Kidney epithelial cell (primary cell): ENCODE measurements around the gene PCID2. TPM values are rescaled to one million over a fixed set of nuclear protein-coding genes. Genes with fewer than 3 reads are reported as not detected.

ENCODE experiments used
- DNase-seq: peaks from one replicate; pipeline ENCODE4 v3.0.0-alpha.2; 2010; ENCODE audit warnings: low read depth
- H3K27me3 ChIP-seq: 2 replicates; pipeline ENCODE4 v1.6.0; 2011; ENCODE audit warnings: low read length; ENCODE audit not compliant: control insufficient read depth, insufficient read depth
- H3K36me3 ChIP-seq: 2 replicates; pipeline ENCODE4 v1.5.1; 2011; ENCODE audit warnings: low read length; ENCODE audit not compliant: control insufficient read depth, insufficient read depth
- H3K4me3 ChIP-seq: 2 replicates; pipeline ENCODE4 v1.5.1; 2011; ENCODE audit warnings: low read depth, mild to moderate bottlenecking, control low read depth, low read length
- total RNA-seq: library from RNA; depleted of rRNA; stranded (reverse); fragments of >200 nt; gene quantifications from 2 replicates; pipeline ENCODE4 v1.2.3, GENCODE V29; 2015
- TF ChIP-seq, protein P1 (sequence below): IDR thresholded peaks from 2 replicates; pipeline ENCODE4 v1.5.1; 2011; ENCODE audit warnings: mild to moderate bottlenecking, moderate library complexity, low read length, control low read depth, inconsistent platforms; ENCODE audit not compliant: insufficient read depth, poor library complexity, severe bottlenecking

PCID2 gene
- total RNA-seq, 1 donor from 2014 or later, result 36.9 TPM

DNA sequence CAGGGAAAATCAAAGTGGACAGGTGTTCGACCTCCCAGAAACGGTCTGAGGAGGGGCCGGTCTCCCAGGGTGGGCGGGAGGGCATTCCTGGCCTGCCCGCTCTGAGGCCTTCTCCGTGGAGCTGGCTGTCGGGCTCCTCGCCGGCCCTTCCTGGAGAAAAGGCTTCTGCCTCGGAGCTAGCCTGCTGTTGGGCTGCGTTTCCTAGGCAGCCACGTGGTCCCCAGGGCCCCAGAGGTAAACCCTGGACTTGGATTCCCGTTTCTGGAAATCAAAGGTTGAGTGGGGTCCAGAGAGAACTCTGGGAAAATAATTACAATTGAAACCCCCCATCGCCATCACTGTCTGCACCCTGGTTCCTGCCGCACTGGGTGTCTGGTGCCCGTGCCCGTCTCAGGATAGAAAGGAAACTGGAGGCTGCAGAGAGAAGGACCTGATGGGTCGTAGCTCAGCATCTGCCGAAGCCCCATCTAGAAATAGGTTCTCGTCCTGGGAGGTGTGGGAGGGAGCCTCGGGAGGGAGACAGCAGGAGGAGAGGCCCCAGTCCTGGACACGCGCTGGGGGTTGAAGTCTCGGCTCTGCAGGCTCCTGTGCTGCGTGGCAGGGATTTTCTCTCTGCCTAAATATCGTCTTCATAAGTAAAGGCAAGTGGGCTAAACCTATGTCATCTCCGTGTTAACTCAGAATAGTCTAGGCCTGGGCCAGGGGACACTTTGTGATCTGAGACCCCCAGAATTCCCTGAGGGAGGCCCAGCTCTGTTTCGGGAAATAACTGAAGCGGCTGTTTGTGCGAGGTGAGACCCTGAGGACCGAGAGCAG, 57.7 kb downstream of the PCID2 start:
- DNase-seq, result no peak
- H3K4me3 ChIP-seq, result no peak overlapping the region
- TF ChIP-seq, protein P1, sequence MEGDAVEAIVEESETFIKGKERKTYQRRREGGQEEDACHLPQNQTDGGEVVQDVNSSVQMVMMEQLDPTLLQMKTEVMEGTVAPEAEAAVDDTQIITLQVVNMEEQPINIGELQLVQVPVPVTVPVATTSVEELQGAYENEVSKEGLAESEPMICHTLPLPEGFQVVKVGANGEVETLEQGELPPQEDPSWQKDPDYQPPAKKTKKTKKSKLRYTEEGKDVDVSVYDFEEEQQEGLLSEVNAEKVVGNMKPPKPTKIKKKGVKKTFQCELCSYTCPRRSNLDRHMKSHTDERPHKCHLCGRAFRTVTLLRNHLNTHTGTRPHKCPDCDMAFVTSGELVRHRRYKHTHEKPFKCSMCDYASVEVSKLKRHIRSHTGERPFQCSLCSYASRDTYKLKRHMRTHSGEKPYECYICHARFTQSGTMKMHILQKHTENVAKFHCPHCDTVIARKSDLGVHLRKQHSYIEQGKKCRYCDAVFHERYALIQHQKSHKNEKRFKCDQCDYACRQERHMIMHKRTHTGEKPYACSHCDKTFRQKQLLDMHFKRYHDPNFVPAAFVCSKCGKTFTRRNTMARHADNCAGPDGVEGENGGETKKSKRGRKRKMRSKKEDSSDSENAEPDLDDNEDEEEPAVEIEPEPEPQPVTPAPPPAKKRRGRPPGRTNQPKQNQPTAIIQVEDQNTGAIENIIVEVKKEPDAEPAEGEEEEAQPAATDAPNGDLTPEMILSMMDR, result no peak
- no peaks in the 10 kb centered on the region for H3K36me3 ChIP-seq
- H3K27me3 ChIP-seq, result peaks cover 22% of the 10 kb centered on the region

DNA sequence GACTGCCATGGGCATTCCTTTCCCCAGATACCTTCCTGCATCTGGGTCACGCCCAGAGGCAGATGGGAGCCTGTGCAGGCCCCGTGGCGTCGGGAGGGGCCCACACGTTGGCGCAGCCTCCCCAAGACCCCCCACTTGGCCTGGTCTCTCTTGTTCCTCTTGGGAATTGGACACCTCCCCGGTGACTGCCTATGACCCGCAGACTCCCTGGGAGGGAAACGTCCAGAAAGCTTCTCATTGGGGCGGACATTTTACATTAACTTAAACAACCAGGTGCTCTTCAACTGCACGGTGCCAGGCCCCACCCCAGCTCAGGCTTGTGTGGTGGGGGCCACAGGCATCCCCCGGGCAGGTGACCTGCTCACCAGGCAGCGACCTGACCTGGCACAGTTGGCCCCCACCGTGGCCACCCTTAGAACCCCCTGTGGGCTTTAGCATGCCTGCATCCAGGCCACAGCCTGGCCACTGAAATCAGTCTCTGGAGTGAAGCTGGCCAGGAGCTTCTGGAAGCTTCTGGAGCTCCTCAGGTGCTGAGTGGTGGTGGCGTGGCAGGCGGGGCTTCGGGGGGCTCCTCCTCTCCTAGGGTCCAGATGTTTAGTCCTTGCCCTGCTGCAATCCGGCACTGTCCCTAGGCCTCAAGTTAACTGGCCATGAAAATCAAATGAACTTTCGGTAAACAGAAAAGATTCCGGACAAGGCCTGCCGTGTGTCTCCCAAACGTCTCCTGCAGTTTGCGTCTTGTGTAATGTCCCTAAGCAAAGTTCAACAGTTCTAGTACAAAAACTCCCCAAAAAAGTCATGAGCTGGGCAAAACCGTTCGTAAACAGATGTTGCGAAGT, 58.5 kb downstream of the PCID2 start:
- Histone ChIP-seq H3K36me3 (no peaks in the 10 kb centered on the region), H3K4me3 (no peak overlapping the region), H3K27me3 (peaks cover 22% of the 10 kb centered on the region)
- TF ChIP-seq, protein P1, result no peak
- no peak for DNase-seq

DNA sequence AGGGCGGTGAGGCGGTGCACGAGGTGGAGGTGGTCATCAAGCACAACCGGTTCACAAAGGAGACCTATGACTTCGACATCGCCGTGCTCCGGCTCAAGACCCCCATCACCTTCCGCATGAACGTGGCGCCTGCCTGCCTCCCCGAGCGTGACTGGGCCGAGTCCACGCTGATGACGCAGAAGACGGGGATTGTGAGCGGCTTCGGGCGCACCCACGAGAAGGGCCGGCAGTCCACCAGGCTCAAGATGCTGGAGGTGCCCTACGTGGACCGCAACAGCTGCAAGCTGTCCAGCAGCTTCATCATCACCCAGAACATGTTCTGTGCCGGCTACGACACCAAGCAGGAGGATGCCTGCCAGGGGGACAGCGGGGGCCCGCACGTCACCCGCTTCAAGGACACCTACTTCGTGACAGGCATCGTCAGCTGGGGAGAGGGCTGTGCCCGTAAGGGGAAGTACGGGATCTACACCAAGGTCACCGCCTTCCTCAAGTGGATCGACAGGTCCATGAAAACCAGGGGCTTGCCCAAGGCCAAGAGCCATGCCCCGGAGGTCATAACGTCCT, 59.4 kb downstream of the PCID2 start:
- DNase-seq, result no peak
- Histone ChIP-seq H3K4me3 (no peak overlapping the region), H3K27me3 (peaks cover 22% of the 10 kb centered on the region), H3K36me3 (no peaks in the 10 kb centered on the region)
- TF ChIP-seq, protein P1, result no peak

DNA sequence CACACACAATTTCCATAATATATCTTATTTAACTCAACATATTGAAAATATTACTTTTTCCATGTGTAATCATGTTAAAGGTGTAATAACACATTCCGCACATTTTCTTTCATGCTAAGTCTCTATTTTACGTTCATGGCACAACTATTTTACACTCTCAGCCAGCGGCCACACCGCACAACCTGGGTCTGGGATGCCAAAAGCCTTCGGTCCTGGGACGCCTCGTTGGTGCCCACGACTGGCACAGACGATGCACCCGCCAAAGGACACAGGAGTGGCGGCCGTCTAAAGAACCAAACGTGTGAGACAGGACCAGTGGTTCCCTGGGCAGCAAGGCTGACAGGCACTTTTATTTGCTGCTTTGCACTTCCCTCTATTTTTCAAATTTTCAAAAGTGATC, 60.1 kb downstream of the PCID2 start:
- H3K4me3 ChIP-seq, result no peak overlapping the region
- TF ChIP-seq, protein P1, result no peak
- peaks cover 21% of the 10 kb centered on the region for H3K27me3 ChIP-seq
- H3K36me3 ChIP-seq, result no peaks in the 10 kb centered on the region
- no peak for DNase-seq

DNA sequence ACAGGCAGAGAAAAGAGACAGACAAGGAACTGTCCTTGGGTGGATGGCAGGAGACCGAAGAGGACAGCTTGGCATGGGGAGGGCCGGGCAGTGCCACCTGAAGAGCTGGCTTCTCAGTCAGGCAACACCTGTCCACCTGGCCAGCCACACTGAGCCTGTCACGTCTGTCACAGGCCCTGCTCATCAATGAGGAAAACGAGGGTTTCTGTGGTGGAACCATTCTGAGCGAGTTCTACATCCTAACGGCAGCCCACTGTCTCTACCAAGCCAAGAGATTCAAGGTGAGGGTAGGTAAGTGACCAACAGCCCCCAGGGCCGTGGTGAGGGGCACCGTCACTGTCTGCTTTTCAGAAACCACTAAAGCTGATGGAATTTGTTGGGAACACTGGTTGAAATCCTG, 61.3 kb downstream of the PCID2 start:
- TF ChIP-seq, protein P1, result no peak
- no peak overlapping the region for H3K4me3 ChIP-seq
- no peak for DNase-seq

More for the DNA sequence above, 61.3 kb downstream of the PCID2 start:
- peaks cover 12% of the 10 kb centered on the region for H3K27me3 ChIP-seq
- H3K36me3 ChIP-seq, result no peaks in the 10 kb centered on the region
